H1 (cell line): ENCODE results near the gene WDR93. TPM values are rescaled to one million over a fixed set of nuclear protein-coding genes. Genes with fewer than 3 reads are reported as not detected.

ENCODE experiments used
- ASH2L ChIP-seq: fragments of 200-600, 300-600 bp; sonication (generic); IDR thresholded peaks from one replicate; pipeline ENCODE4 v1.7.1; 2017; ENCODE audit warnings: low read length
- CTCF ChIP-seq, 3 experiments: IDR thresholded peaks; 1 replicate in 2 of 3; 2 replicates in 1 of 3; pipeline versions ENCODE4 v1.5.1 to v1.6.1; 2011; ENCODE audit warnings: low read length in 3 of 3, mild to moderate bottlenecking in 3 of 3, inconsistent platforms in 2 of 3, low read depth in 1 of 3, moderate library complexity in 1 of 3; ENCODE audit not compliant: insufficient read depth in 1 of 3; ENCODE audit errors: control extremely low read depth in 1 of 3
- FOSL1 ChIP-seq: IDR thresholded peaks from 2 replicates; pipeline ENCODE4 v1.6.1; 2011; ENCODE audit warnings: mild to moderate bottlenecking, low read depth, low read length, moderate library complexity; ENCODE audit not compliant: insufficient read depth
- RNF2 ChIP-seq: fragments of 200-900, 300-1000 bp; sonication (generic); IDR thresholded peaks from 2 replicates; pipeline ENCODE4 v1.7.1; 2016; ENCODE audit warnings: borderline replicate concordance, low read depth, mild to moderate bottlenecking, antibody characterized with exemption, low read length; ENCODE audit not compliant: poor library complexity, severe bottlenecking; ENCODE audit errors: missing control alignments
- SUZ12 ChIP-seq: fragments of 200-600 bp; sonication (generic); IDR thresholded peaks from 2 replicates; pipeline ENCODE4 v1.6.1; 2012; ENCODE audit warnings: mild to moderate bottlenecking, inconsistent platforms, low read length, moderate library complexity, mixed read lengths
- polyA plus RNA-seq, 7 experiments: library from polyadenylated mRNA; depleted of rRNA in 3 of 7; stranded (reverse) in 5 of 7; unstranded in 2 of 7; fragments of >200 nt in 5 of 7; fragments of 200-250 nt in 2 of 7; gene quantifications; 1 replicate in 5 of 7; 2 replicates in 1 of 7; 4 replicates in 1 of 7; pipeline versions ENCODE4 v1.2.1 to v1.2.3, GENCODE V29; 2011 to 2013; ENCODE audit warnings: missing spikeins in 2 of 7, mixed read lengths in 2 of 7
- total RNA-seq: library from RNA; stranded (reverse); fragmentation: NEBNext Ultra II Directional; extraction: Animal tissue kit (Norgen Biotek cat#: 25700); gene quantifications from 2 replicates; pipeline ENCODE4 v1.2.1, GENCODE V29; 2021

The WDR93 gene
- total and polyA plus RNA-seq, 2 of the 8 experiments (the other 6 are each of a cell fraction or from before 2014, with no cell fraction given) = 0.03 TPM; not detected in 1

GRCh38 chr15:89649013-89649625, 41.5 kb upstream of the WDR93 start (continued):
- TF ChIP-seq FOSL1 = no peak
- TF ChIP-seq CTCF (IDR thresholded peaks at IDR 0.05; ENCODE audit: control extremely low read depth in 1 of 3, insufficient read depth in 1 of 3, low read depth in 1 of 3, low read length in 3 of 3) = no peak
- TF ChIP-seq ASH2L = no peak
- no peak for TF ChIP-seq RNF2
- no peak for TF ChIP-seq SUZ12
